HepG2 (cell line): ENCODE measurements around the gene ZFYVE26. TPM values are rescaled to one million over a fixed set of nuclear protein-coding genes. Genes with fewer than 3 reads are reported as not detected.

Experiments
- ARID4A ChIP-seq: sonication (generic); formaldehyde crosslinking; IDR thresholded peaks from 2 replicates; pipeline ENCODE4 v1.5.0; 2020; ENCODE audit warnings: mild to moderate bottlenecking, missing genetic modification reagents, borderline replicate concordance
- GATAD1 ChIP-seq: IDR thresholded peaks from 2 replicates; pipeline ENCODE4 v1.6.1; 2016; ENCODE audit warnings: missing genetic modification reagents, missing compliant biosample characterization
- HDAC1 ChIP-seq: sonication (generic); formaldehyde crosslinking; IDR thresholded peaks from 2 replicates; pipeline ENCODE4 v1.5.1; 2020; ENCODE audit warnings: mild to moderate bottlenecking, missing genetic modification reagents
- MEF2D ChIP-seq: sonication (generic); formaldehyde crosslinking; IDR thresholded peaks from 2 replicates; pipeline ENCODE4 v1.5.1; 2020; ENCODE audit warnings: mild to moderate bottlenecking, missing genetic modification reagents
- MEIS1 ChIP-seq: sonication (generic); formaldehyde crosslinking; IDR thresholded peaks from 2 replicates; pipeline ENCODE4 v1.9.0; 2021; ENCODE audit warnings: mild to moderate bottlenecking, missing genetic modification reagents, moderate library complexity, borderline replicate concordance
- MLX ChIP-seq: IDR thresholded peaks from 2 replicates; pipeline ENCODE4 v1.6.1; 2016
- MLXIP ChIP-seq: sonication (generic); formaldehyde crosslinking; IDR thresholded peaks from 2 replicates; pipeline ENCODE4 v1.9.0; 2021; ENCODE audit warnings: missing genetic modification reagents, borderline replicate concordance
- PAF1 ChIP-seq: IDR thresholded peaks from 2 replicates; pipeline ENCODE4 v1.6.1; 2016; ENCODE audit warnings: missing genetic modification reagents, missing compliant biosample characterization
- REL ChIP-seq: sonication (generic); formaldehyde crosslinking; conservative IDR thresholded peaks from 2 replicates; pipeline ENCODE4 v1.8.0; 2022; ENCODE audit warnings: mild to moderate bottlenecking, missing genetic modification reagents, moderate library complexity
- SIN3A ChIP-seq: IDR thresholded peaks from 2 replicates; pipeline ENCODE4 v1.6.1; 2011; ENCODE audit warnings: low read depth, mild to moderate bottlenecking, control low read depth, low read length, borderline replicate concordance
- WIZ ChIP-seq: sonication (generic); formaldehyde crosslinking; IDR thresholded peaks from 2 replicates; pipeline ENCODE4 v1.5.1; 2020; ENCODE audit warnings: mild to moderate bottlenecking, missing genetic modification reagents
- YY1 ChIP-seq: IDR thresholded peaks from 2 replicates; pipeline ENCODE4 v1.6.1; 2011; ENCODE audit warnings: low read length, low read depth, moderate library complexity, mild to moderate bottlenecking; ENCODE audit not compliant: insufficient read depth, insufficient replicate concordance
- ZNF30 ChIP-seq: sonication (generic); formaldehyde crosslinking; IDR thresholded peaks from 2 replicates; pipeline ENCODE4 v1.5.0; 2020; ENCODE audit warnings: mild to moderate bottlenecking, missing genetic modification reagents
- ZNF574 ChIP-seq: sonication (generic); formaldehyde crosslinking; IDR thresholded peaks from 2 replicates; pipeline ENCODE4 v1.4.0; 2020; ENCODE audit warnings: missing genetic modification reagents
- ZNF576 ChIP-seq: sonication (generic); formaldehyde crosslinking; IDR thresholded peaks from 2 replicates; pipeline ENCODE4 v1.4.0; 2020; ENCODE audit warnings: mild to moderate bottlenecking, missing genetic modification reagents
- ZNF615 ChIP-seq: sonication (generic); formaldehyde crosslinking; IDR thresholded peaks from 2 replicates; pipeline ENCODE4 v1.5.0; 2020; ENCODE audit warnings: mild to moderate bottlenecking, missing genetic modification reagents, borderline replicate concordance
- ZNF713 ChIP-seq: sonication (generic); formaldehyde crosslinking; IDR thresholded peaks from 2 replicates; pipeline ENCODE4 v1.4.0; 2020; ENCODE audit warnings: mild to moderate bottlenecking, missing genetic modification reagents
- ZNF839 ChIP-seq: sonication (generic); formaldehyde crosslinking; IDR thresholded peaks from 2 replicates; pipeline ENCODE4 v1.4.0; 2020; ENCODE audit warnings: missing genetic modification reagents, mild to moderate bottlenecking, borderline replicate concordance
- polyA plus RNA-seq, 8 experiments: library from polyadenylated mRNA; depleted of rRNA in 3 of 8; stranded (reverse) in 7 of 8; unstranded in 1 of 8; fragments of >200 nt; fragmentation: Illumina TruSeq in 4 of 8; extraction: Trizol in 4 of 8; gene quantifications; 2 replicates each; pipeline versions ENCODE4 v1.2.1 to v1.2.3, GENCODE V29; 2011 to 2016; ENCODE audit warnings: low read depth in 4 of 8, missing spikeins in 1 of 8, mixed read lengths in 1 of 8; ENCODE audit not compliant: insufficient read depth in 1 of 8
- total RNA-seq, 5 experiments: library from RNA; depleted of rRNA; stranded (reverse); fragments of >200 nt; fragmentation: Illumina TruSeq; extraction: Trizol; gene quantifications; 2 replicates each; pipeline ENCODE4 v1.2.3, GENCODE V29; 2016; ENCODE audit warnings: low read depth in 1 of 5

The ZFYVE26 gene
- total and polyA plus RNA-seq, 2 of the 13 experiments (the other 11 are each of a cell fraction or from before 2014, with no cell fraction given): 13.6 to 16.4 TPM

- TF ChIP-seq ARID4A (CRISPR knock-in tag) (peak; percentile 82; the same call in 1 of the 2 replicates), ZNF615 (CRISPR knock-in tag) (no peak), YY1 (peak; percentile 50), PAF1 (CRISPR knock-in tag) (no peak), MEF2D (CRISPR knock-in tag) (no peak), SIN3A (peak; percentile 76; the same call in 1 of the 2 replicates), MLX (CRISPR knock-in tag) (no peak), MEIS1 (CRISPR knock-in tag) (no peak), REL (CRISPR knock-in tag) (no peak), GATAD1 (CRISPR knock-in tag) (peak; percentile 86), MLXIP (CRISPR knock-in tag) (no peak), ZNF713 (no peak), ZNF574 (peak; percentile 41; the same call in 1 of the 2 replicates), WIZ (CRISPR knock-in tag) (no peak), ZNF30 (CRISPR knock-in tag) (no peak), ZNF576 (no peak), ZNF839 (CRISPR knock-in tag) (no peak), HDAC1 (peak; percentile 70)
These were observed 3.4 kb upstream of the ZFYVE26 start, which contains the start of gene RAD51B (continued) for GRCh38 chr14:67819563-67820421.
